Inferior parietal cortex (tissue), 1 donor: ENCODE results near the gene OR4N2.
"Not testable (repeated sequence)": the region's sequence is repeated elsewhere in the genome, so short reads cannot be mapped to it uniquely, and the experiment has no call there.

Experiments used
- DNase-seq: peaks from one replicate; pipeline ENCODE4 v3.0.0-alpha.2; 2016; ENCODE audit errors: extremely low spot score

Gene OR4N2

DNA sequence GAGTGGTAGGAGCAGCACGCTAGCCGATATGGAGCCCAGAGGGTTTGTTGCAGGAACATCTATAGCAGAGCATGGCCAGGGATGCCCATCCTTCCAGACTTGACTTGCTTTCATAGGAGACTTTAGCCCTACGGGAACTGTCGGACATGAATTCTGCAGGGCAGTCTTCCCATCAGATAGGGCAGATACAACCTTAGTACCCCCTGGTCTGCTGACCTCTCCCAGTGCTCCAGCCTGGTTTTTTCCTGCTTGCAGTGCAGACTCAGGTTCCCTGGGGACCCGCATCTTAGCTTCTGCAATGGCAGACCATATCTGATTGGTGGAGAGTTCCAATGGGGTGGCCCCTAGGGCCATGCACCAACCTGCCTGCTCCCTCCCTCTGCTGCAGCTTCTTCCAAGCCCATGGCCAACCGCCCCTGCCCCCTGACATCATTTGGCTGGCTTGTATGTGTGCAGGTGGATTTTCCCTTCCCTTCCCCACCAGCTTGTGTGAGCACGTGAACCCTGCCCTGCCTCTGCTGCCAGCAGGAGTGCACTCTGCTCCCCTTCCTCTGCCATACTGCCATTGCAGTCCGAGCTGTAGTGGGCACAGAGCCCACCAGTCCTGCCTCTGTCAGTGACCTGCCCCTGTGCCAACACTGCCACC lies 30.8 kb downstream of the OR4N2 start:
- DNase-seq: not testable (repeated sequence)

DNA sequence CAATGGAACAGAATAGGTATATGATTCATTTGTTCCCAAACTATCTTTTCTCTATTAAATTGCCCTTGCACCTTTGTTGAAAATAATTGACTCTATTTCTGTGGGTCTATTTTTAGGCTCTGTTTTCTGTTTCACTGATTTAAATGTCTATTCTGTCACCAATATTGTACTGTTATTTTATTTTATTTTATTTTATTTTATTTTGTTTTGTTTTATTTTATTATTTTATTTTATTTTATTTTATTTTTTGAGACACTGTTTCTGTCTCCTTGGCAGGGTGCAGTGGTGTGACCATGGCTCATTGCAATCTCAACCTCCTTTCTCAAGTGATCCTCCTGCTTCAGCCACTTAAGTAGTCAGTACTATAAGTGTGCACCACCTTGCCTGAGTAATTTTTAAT lies 34.9 kb downstream of the OR4N2 start:
- DNase-seq: no peak

DNA sequence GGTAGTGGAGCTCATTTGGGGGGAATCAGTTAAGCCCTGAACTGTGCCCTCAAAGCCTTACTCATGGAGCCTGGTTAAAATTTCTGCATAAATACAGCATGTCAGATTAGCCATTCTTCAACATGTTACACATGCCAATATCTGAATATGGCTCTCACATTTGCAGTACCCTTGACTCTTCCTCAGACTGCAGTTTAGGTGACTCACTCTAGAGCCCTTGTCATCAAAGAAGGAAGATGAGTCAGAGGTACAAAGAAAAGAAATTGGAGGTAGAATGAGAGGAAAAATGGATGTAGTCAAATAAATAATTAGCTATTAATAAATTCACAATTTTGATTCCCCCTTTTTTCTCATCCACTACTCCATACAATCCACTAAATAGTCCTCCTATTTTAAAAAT lies 47.8 kb downstream of the OR4N2 start:
- no peak for DNase-seq

DNA sequence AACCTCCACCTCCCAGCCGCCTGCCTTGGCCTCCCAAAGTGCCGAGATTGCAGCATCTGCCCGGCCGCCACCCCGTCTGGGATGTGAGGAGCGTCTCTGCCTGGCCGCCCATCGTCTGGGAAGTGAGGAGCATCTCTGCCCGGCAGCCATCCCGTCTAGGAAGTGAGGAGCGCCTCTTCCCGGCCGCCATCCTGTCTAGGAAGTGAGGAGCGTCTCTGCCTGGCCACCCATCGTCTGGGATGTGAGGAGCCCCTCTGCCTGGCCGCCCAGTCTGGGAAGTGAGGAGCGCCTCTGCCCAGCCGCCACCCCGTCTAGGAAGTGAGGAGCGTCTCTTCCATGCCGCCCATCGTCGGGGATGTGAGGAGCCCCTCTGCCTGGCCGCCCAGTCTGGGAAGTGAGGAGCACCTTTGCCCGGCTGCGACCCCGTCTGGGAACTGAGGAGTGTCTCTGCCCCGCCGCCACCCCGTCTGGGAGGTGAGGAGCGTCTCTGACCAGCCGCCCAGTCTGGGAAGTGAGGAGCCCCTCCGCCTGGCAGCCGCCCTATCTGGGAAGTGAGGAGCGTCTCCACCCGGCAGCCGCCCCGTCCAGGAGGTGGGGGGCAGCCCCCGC lies 62.6 kb downstream of the OR4N2 start:
- DNase-seq: not testable (repeated sequence)

DNA sequence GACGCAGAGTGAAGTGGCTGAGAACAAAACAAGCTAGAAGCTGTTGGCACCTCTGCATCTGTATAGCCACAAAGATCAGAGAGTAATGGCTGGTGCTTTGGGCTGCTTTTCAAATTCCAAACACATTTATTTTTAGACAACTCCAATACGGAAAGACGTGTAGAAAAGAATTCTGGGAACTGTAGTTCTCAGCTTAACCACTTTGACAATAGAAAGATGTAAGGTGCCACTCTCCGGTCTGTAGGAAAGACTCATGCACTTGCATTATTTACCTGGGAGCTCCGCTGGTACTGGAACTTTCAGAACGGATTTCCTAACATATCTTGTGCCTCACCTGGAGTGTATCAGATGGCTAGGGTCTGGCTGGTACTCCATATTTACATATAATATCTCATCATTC lies 69.6 kb downstream of the OR4N2 start:
- no peak for DNase-seq

DNA sequence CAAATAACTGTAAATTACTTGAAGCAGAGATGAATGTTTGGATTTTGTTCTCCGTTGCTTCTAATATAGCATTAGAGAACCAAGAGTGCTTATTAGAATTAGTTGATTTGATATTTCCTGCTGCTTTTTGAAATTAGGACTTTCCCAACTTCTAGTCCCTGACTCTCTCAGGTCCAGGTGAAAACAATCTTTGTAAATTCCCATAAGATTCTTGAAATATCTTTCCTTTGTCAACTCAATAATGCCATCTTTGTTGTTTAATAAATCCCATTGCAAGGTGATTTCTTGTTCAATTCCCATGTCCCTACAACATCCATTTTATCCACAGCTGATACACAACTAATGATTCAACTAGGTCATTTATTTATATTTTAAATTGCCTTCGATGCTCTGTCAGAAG lies 71.3 kb downstream of the OR4N2 start, which contains the start of gene OR4K2:
Gene OR4K2, plus strand, starts transcription at position 301 of the 400 bp plus-strand sequence. CDS start 1,126 bp downstream, outside the sequence.
- DNase-seq: no peak

DNA sequence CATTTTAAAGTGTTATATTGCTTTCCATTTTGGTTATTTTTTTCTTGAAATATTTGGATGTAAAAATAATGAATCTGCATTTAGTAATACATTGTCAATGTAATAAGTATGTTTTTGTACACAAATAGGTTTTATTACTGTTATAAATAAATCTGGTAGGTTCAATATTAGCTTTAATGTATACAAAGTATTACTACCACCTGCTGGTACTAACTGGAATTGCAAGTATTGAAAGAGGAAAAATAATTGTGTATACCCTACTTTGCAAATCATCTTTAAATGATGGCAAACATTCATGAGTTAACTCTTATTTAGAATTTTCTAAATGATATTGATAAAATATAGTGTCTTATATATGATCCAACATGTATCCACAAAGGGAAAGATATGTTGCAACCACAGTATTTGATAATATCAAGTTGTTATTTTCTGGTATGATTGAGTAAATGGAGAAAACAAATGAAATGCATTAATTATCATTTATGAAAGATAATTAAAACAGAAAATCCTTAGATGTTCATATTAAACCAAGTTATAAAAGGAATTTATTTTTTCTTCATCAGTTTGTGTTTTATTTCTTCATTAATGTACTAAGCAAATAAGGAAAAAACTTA lies 74.6 kb downstream of the OR4N2 start:
- peak; percentile 40 for DNase-seq
